HG03108 (cell line): ENCODE results near the gene ANTXR2.

Experiments used
- ATAC-seq: cut with Tn5 transposase; IDR thresholded peaks from one replicate; pipeline ENCODE4 v1.9.1; 2021; ENCODE audit warnings: moderate library complexity; ENCODE audit not compliant: unreplicated experiment

The ANTXR2 gene

DNA sequence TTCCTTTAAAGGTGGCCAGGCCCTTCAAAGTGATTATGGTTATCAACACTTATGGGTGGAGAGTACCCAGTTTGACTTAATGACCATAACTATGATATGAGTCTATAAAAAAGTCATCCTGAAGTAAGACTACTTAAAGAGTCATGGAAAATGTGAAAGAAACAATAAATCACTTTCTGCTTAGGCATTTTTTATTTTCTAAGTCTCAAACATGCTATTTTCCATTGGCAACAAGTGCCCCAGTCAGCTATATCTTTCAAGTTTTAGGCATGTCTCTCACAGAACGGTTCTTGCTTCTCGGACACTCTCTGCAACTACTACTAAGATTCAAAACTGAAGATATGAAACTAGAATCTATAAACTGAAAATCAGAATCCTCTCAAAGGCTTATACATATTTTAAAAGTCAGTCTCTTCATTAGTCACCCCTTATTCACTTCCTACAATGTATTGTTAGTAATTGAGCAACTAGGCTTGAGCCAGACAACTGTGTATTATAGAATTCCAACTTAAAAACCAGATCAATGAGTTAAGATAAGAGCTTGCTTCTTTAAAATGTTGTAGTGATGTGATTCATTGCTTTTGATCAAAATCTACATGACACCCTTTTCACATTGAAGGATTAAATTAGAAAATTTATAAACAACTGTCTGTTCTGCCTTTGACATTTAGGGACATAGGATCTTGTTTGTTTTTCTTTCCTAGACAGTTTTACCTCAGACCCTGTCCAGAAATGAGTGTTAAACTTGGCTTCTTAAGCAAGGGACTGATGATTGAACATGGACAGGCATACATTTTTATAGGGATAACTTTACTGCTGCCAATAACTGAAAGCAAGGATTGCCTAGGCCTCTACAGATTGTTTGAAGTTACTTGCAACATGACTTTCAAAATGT is 2.9 kb downstream of the ANTXR2 start:
- no peak for ATAC-seq

DNA sequence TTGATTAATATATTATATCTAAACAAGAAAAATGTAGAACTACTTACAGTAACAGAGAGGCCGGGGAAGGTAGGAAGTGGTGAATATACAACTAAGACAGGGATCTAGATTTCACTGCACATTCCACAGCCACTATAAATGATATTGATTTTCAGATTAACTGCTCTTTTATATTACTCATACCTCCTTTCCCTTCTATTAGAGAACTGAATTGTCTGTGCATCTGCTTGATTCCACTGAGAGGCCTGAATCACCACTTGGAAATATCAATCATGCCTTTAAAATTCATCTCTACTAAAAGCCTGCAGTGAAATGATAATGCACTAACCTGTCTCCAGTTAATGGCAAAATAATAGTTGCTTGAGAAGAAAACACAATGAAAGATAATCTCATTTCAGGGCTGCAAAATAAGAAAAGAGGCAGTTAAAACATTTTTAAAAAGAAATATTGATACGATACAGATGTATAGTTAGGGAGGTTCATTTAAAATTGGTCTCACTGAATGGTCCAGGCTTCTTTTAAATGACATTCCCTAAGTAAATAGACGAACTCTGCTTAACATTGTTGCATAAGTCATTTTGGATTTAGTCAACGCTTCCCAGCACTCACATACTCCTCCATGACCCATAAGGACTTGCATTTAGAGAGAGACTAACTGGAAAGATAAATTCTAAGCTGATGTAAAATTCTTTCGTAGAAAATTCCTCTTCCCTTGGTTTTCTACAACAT is 3.8 kb downstream of the ANTXR2 start:
- no peak for ATAC-seq

GRCh38 chr4:80065601-80066000 is 7.4 kb downstream of the ANTXR2 start:
- no peak for ATAC-seq

DNA sequence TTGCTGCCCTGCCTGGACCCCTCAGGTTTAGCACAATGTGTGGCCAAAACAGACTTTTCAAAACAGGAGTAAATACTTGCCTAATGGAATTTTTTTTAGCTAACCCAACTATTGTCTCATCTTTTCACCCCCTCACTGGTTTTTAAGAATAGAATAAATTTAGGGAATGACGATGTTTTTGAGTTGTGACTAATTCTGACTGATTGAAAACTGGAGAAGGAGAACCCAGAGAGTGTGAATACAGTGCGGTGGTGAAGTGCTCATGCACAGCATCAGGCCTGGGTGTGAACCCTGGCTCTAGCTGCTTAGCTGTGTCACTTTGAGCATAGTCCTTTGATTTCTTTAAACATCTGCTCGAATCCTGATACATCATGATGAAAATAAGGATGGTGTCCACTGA is 10.5 kb downstream of the ANTXR2 start:
- ATAC-seq: no peak

DNA sequence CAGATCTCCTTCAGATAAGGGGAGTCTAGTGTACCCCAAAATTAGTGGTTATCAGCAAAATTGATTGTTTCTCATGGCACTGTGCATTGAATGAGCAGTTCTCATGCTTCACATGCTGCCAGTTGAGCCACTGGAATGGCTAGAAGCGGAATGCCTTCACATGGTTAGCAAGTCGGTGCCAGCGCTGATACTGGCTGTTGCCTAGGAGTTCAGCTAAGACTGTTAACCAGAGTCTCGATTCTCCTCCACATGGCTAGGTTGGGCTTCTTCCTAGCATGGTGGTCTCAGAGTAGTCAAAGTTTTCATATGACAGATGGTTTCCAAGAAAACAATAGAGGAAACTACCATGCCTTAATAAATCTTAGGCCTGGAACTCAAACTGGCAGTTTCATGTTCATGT is 12.2 kb downstream of the ANTXR2 start:
- no peak for ATAC-seq

GRCh38 chr4:80058740-80059139 is 14.3 kb downstream of the ANTXR2 start:
- ATAC-seq: peak; percentile 99

- no peak for ATAC-seq
Measured at GRCh38 chr4:80054375-80054774, 18.7 kb downstream of the ANTXR2 start.

- ATAC-seq: no peak
Measured at GRCh38 chr4:80053140-80053910, 19.7 kb downstream of the ANTXR2 start.

DNA sequence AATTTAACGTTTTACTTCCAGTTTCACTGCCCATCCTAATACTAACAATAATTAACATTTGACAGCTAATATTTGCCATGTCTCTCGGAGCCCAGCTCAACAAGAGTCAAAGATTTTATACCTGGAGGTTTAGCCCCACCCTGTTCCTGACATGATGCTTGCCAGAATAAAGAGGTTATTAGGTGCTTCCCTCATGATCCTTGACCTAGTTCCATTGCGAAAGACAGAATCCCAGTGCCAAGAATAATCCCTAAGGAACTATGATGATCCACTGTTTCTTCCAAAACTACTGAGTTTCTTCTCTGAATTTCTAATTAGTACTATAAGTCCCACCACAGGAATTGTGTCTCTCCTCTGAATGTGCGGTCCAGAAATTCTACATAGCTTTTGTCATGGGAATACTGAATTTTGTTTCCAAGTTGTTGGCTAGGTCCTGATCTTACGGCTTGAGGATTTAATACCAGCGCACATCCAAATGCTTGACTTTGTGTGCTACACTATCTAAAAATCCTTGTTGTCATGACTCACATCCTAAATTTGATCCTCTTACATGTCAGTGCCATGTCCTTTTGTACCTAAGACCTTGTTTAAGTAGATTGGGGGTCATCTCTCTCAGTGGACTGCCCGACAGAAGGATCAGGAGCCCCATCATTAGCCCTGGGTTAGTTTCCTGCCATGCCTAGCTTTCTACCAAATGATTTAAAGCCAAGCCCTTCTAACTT is 23.1 kb downstream of the ANTXR2 start:
- ATAC-seq: no peak

- ATAC-seq: no peak
Measured at GRCh38 chr4:80049402-80049801, 23.6 kb downstream of the ANTXR2 start.

- ATAC-seq: no peak
Measured at GRCh38 chr4:80045786-80046185, 27.2 kb downstream of the ANTXR2 start.

GRCh38 chr4:80043541-80043940 is 29.5 kb downstream of the ANTXR2 start:
- no peak for ATAC-seq

DNA sequence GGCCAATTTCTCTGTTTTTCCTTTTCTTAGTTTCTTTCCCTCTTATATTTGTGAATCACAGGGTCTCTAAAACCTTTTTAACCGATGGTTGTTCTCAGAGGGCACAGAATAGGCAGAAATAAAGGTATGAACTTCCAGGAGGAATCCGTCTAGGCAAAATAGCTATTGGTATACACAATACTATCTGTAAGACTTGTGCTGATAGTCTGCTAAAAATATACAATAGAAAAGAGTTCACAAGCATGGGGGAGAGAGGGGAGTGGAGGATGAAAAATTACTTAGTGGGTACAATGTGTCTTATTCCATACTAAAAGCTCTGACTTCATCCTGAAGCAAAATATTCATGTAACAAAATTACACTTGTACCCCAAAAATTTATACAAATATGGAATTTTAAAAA is 30.2 kb downstream of the ANTXR2 start:
- no peak for ATAC-seq

- ATAC-seq: no peak
Measured at GRCh38 chr4:80037864-80038263, 35.2 kb downstream of the ANTXR2 start.

- ATAC-seq: no peak
Measured at GRCh38 chr4:80036949-80037685, 35.9 kb downstream of the ANTXR2 start.

DNA sequence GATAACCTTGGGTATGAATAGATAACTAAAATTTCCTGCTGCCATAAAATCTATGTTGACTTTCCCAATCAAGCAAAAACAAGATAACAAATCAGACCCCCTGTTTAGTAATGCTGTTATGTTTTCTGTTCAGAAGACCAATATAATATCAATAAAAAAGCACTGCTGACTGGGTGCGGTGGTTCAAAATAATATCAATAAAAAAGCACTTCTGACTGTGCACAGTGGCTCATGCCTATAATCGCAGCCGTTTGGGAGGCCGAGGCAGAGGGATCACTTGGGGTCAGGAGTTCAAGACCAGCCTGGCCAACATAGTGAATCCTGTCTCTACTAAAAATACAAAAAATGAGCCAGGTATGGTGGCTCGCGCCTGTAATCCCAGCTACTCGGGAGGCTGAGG is 36.7 kb downstream of the ANTXR2 start:
- ATAC-seq: no peak

DNA sequence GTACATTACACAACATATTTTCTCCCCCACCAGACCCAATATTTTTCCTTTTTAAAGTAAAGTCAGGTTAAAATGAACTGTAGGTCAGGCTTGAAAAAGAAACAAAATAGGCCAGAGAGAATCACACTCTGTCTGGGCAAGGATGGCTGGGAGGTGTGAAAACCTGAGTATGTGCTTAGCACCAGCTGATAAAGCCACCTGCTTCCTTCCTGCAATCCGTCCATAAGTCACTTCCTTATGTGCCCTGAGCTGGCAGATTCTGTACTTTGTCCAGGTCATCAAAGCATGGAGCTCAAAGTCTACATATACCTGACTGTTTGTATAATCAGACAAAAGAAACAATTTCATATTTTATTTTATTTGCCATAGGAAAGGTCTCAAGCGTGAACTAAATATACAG is 37.7 kb downstream of the ANTXR2 start:
- no peak for ATAC-seq

- no peak for ATAC-seq
Measured at GRCh38 chr4:80033581-80033980, 39.4 kb downstream of the ANTXR2 start.

DNA sequence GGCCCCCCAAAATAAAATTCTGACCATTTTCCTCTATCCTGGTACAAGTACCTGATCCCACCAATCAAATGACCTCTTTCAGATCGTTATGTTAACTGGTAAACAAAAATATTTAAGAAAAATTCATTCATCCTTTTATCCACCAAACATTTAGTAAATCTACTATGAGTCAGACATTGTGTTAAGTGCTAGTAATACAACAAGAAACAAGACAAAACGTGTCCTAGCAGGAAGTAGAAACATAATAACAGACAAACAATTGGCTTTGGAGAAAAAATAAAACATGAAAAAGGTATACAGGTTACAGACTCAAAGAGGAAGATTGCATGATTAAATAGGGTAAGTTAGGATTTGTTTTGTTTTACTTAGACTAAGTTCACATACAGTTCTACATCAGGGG is 43.7 kb downstream of the ANTXR2 start:
- no peak for ATAC-seq

- ATAC-seq: no peak
Measured at GRCh38 chr4:80027611-80028010, 45.4 kb downstream of the ANTXR2 start.
